GM19328 (cell line): ENCODE results near the gene HTT.
A peak's percentile ranks its signal among the peaks of the same experiment; 100 is the strongest.

ENCODE experiments used
- ATAC-seq: cut with Tn5 transposase; IDR thresholded peaks from one replicate; pipeline ENCODE4 v1.9.1; 2021; ENCODE audit warnings: mild to moderate bottlenecking, moderate library complexity; ENCODE audit not compliant: unreplicated experiment

The HTT gene

DNA sequence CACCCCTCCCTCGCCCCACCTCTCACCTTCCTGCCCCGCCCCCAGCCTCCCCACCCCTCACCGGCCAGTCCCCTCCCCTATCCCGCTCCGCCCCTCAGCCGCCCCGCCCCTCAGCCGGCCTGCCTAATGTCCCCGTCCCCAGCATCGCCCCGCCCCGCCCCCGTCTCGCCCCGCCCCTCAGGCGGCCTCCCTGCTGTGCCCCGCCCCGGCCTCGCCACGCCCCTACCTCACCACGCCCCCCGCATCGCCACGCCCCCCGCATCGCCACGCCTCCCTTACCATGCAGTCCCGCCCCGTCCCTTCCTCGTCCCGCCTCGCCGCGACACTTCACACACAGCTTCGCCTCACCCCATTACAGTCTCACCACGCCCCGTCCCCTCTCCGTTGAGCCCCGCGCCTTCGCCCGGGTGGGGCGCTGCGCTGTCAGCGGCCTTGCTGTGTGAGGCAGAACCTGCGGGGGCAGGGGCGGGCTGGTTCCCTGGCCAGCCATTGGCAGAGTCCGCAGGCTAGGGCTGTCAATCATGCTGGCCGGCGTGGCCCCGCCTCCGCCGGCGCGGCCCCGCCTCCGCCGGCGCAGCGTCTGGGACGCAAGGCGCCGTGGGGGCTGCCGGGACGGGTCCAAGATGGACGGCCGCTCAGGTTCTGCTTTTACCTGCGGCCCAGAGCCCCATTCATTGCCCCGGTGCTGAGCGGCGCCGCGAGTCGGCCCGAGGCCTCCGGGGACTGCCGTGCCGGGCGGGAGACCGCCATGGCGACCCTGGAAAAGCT lies at the start of gene HTT, which contains the start of gene HTT-AS:
Gene HTT (plus strand): TSS at position 604 of the 768 bp plus-strand sequence. CDS start 145 bp downstream, at position 749.
Gene HTT-AS (minus strand): TSS at position 461 of the 768 bp plus-strand sequence.
- peak; percentile 76 for ATAC-seq

DNA sequence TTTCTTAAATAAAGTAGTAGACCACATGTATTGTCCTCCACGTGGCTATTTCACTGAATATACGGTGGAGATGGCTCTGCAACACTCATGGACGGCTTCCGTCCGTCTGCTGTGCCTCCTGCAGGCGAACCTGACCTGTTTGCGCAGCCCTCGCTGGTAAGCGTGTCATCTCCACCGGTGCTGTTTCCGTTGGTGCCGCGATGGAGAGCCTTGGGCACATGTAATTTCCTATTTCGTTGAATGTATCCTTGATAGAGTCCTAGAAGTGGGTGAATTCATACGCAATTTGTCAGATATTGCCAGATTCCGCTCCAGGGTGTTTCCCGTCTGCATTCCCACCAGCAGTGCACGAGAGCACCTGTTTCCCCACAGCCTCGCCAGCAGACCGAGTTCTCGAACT lies 48.6 kb upstream of the HTT start:
- ATAC-seq: no peak

DNA sequence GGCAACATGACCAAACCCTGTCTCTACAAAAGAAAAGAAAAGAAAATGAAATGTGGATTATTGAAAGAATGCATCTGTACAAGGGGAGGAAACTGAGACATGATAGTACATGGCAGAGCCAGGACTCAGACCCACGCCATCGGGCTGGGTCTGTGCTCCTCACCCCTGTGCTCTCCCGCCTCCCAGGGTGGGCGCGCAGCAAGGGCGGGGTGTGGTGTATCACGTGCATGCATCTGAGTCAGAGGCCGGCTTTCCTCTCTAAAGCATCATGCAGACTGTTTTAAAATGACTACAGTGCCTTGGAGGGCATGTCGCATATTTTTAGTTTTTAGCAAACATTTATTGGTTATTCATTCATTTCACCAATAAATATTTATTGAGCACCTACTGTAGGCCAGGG lies 47.9 kb upstream of the HTT start:
- ATAC-seq: no peak

GRCh38 chr4:3029464-3029863 lies 45.0 kb upstream of the HTT start:
- ATAC-seq: no peak

- no peak for ATAC-seq
These were observed 43.7 kb upstream of the HTT start for GRCh38 chr4:3030566-3031356.

GRCh38 chr4:3031357-3032082 lies 43.0 kb upstream of the HTT start:
- ATAC-seq: no peak

DNA sequence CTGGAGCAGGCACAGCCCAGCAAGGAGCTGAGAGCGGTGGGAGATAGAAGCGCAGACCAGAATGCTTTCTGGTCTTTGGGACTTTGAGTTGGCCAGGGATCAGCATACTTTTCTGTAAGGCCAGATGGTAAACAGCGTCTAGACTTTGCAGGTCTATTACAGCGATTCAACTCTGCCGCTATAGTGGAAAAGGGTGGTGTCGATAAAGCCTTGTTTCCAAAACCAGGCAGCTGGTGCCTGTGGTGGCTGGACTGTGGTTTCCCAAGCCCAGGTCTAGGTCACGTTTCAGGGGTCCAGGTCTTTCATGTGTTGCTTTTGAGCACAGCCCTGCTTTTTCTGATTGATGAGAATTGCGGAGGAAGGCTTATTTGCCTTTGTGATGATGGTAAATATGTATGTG lies 40.2 kb upstream of the HTT start:
- ATAC-seq: no peak

- no peak for ATAC-seq
These were observed 39.2 kb upstream of the HTT start for GRCh38 chr4:3035249-3035648.

DNA sequence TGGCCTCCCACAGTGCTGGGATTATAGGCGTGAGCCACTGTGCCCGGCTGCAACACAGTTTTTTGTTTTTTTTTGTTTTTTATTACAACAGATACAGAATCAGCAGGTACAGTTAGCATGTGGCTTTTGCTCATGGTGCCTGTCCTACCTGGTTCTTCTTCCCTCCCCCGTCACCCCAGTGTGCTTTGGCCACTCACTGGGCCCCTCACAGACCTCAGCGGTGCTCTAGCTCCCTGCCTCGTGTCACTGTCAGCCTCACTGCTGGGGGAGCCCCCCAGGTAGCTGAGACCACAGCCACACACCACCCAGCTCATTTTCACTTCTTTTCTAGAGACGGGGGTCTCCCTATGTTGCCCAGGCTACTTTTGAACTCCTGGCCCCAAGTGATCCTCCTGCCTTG lies 38.8 kb upstream of the HTT start:
- no peak for ATAC-seq

- no peak for ATAC-seq
These were observed 38.1 kb upstream of the HTT start for GRCh38 chr4:3036131-3036952.

GRCh38 chr4:3037957-3038461 lies 36.5 kb upstream of the HTT start:
- ATAC-seq: no peak

DNA sequence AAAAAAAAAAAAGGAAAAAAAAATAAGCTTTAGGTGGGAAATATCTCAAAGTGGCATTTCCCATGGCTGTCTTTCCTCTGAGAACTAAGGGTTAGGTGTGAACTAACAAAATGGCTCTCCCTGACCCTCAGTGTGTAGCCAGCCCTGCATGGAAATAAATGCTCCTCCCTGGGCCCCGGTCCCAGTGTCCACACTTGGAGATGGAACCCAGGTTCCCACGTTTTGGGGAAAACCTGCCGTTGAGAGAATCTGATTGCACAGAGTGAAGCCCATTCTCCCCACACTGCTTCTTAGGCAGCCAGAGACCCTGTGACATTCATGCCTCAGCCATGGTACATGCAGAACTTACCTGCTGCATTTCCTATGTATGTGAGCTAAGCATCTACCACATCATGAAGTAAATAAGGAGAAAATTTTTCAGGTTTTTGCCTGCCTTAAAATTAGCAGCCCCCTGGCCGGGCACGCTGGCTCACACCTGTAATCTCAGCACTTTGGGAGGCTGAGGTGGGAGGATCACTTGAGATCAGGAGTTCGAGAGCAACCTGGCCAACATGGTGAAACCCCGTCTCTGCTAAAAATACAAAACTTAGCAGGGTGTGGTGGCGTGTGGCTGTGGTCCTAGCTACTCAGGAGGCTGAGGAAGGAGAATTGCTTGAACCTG lies 34.6 kb upstream of the HTT start:
- no peak for ATAC-seq

- ATAC-seq: no peak
These were observed 33.9 kb upstream of the HTT start for GRCh38 chr4:3040452-3041191.

GRCh38 chr4:3041192-3042142 lies 33.0 kb upstream of the HTT start:
- ATAC-seq: no peak

DNA sequence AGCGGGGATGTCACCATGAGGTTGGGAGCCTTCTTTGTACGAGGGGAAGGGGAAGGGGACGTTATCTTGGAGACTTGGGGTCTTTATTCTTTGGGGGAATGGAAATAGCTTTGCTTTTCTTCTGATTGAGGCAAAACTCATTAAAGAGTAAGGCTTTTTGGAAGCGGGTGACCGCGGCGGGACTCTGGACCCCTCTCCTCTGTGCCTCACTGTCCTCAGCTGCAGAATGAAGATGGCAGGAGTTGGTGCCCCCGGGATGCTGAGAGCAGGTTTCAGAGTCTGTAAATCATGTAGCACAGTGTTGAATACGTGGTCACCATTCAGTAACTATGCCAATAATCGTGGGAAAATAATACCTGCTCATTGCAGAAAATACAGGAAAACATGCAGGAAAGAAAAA lies 32.3 kb upstream of the HTT start:
- ATAC-seq: no peak

DNA sequence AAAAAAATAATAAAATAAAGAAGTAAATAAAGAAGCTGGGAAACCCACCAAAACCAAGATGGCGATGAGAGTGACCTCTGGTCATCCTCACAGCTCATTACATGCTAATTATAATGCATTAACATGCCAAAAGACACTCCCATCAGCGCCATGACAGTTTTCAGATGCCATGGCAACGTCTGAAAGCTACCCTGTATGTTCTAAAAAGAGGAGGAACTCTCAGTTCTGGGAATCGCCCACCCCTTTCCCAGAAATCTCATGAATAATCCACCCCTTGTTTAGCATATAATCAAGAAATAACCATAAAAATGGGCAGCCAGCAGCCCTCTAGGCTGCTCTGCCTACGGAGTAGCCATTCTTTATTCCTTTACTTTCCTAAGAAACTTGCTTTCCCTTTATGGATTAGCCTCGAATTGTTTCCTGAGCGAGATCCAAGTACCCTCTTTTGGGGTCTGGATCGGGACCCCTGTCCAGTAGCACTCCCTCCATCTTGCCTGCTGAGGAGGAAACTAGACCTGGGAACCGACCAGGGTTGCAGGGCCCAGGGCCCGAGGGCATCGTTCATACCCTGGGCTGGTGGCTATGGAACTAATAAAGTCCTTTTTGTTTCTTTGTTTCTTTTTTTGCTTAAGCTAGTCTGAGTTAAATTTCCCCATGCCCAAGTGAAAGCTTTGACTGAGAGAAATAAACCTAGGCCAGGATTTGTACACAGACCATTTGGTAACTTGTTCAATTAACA lies 31.0 kb upstream of the HTT start:
- no peak for ATAC-seq
